HG03457 (cell line): ENCODE results near the gene NUBPL.
"Not testable (repeated sequence)": the region's sequence is repeated elsewhere in the genome, so short reads cannot be mapped to it uniquely, and the experiment has no call there.

Experiments
- ATAC-seq: cut with Tn5 transposase; IDR thresholded peaks from one replicate; pipeline ENCODE4 v1.9.1; 2021; ENCODE audit warnings: moderate number of reproducible peaks; ENCODE audit not compliant: unreplicated experiment

Gene NUBPL

DNA sequence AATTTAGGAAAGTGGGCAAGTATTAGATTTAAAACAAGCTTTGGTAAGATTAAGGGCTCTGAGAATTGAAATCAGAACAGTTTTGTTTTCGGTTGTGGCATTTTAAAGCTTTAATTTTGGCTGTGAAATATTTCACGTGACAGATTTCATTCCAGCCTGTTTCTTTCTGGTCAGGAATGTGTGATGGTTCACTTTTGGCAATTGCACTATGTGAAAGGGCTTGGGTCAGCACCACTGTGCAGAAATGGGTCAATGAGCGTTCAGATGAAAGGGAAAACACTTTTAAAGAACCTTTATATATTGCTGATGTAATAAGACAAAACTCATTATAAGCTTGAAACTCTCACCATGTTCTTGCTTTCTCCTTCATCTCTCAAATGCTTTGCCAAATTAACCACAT lies 17.1 kb downstream of the NUBPL start:
- no peak for ATAC-seq

DNA sequence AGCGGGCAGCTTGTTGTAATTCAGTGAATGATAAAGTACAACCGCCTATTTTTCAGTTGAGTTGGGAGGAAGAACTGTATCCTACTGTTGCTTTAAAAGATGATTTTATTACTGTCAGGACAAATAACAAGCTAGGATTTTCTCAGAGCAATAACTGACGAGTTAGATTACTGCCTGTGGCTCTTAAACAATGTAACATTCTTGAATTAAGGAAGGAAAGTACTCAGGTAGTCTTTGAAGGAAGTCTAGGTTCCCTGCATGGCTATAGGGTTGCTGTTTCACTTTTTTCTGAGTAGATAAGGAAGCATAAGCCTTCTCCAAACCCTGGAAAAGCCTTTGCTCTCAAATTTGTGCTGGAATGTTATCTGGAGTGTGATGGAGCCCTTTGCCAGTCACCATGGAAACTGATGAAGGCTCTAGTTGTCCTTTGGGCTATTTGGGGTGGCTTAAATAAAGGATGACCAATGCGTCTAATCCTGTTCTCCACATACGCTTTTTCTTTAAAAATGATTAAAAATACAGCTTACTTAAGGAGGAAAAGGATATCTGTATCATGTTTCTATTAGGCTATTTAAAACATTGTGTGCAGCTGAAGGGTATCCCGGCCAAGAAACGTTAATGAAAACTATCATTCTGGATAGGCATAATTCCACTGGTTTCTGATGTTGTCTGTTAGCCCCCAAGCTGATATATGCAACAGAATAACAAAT lies 17.7 kb downstream of the NUBPL start:
- no peak for ATAC-seq

DNA sequence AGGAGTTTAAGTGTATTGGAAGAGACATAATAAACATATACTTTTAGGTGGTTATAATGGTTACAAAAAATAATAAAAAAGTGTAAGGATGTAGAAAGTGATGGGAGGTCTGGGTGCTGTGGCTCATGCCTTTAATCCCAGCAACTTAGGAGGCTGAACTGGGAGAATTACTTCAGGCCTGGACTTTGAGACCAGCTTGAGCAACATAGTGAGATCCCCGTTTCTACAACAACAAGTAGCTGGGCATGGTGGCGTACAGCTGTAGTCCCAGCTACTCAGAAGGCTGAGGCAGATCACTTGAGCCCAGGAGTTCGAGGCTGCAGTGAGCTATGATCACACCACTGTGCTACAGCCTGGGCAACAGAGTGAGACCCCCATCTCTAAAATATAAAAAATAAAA lies 19.0 kb downstream of the NUBPL start:
- no peak for ATAC-seq

DNA sequence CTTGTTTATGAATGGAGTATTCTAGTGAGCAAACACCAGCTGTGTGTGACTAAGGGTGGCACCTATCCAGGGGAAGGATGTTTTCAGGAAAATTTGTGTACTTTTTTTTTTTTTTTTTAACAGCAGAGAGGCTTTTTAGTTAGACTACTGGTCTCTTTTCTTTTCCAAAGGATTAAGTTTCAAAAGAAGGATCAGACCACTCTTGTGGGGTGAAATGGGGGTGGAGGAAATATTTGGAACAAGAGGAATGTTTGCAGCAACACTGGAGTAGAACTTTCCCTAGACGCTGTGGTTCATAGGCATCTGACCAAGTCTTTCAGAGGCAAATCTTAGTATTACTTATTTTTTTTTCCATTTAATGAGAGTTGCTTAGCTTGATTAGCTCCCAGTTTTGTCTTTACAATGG lies 21.1 kb downstream of the NUBPL start:
- no peak for ATAC-seq

DNA sequence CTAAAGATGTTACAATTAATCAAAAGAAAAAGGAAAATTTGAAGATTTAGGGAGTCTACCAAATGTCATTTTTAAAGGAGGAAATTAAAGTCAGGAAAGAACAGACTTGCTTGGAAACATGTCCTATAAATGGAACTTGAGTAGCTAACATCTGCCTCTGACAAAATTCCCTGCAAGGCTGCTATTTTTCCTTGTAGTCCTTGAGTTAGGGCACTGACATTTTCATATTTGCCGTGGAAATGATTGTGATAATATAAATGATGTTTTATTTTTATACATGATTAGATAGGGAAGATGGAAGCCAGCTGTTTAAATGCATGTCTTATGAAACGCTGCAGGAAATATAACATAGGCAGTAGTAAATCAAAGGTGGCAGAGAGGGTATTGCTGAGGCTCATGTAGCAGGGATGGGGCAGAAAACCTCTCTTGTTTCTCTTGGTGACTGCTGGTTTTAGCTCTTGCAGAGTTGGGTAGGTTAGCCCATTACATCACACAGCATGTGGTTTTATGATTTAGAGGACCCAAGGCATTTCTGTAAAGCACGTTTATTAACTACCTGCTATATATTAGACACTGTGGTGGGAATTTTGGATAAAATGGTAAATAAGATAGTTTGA lies 21.7 kb downstream of the NUBPL start:
- ATAC-seq = no peak

DNA sequence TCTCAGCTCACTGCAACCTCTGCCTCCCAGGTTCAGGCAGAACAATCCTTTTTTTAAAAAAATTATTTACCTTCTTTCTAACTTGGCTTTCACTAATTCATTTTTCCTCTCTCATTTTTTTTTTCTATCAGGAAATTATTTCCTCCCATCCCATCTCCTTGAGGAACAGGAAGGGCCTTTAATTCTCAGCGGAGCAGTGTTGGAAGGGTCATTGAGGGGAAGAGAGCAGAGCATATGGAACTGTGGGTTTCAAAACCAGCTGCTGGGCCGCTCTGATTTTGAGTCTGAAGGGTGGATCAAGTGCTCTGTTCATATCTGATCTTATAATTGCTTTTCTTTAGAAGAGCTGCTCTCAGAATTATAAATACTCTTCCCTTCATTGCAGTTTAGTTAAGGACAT lies 29.0 kb downstream of the NUBPL start:
- ATAC-seq = no peak

DNA sequence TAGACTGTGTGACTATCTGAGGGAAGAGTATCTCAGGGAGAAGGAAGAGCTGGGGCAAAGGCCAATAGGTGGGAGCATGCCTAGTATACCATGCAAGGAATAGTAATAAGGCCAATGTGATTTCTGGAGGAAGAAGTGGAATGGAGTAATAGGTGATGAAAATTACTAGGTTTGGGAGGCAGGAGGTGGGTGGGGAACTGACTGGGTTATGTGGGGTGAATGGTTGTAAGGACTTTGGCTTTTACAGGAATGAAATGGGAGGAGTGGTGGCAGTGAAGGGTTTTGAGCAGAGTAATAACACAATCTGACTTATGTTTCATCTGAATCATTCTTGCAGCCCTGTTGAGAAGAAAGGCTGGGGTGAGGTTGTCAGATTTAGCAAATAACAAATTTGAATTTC lies 30.9 kb downstream of the NUBPL start:
- no peak for ATAC-seq

DNA sequence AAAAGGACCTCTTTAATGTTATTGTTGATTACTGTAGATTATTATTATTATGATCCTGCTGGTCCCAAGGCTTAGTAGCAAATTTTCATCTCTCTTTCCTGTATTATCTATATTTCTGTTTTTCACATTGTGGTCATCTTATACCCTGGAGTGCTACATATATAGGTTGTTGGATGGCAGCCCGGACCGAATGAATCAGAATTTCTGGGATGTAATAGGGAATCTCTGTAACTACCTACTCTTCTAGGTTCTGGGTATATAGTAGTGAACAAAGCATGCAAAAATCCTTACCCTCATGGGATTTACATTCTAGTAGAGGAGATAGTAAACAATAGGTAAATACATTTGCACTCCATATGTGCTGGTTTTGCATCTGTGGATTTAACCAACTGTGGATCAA lies 31.4 kb downstream of the NUBPL start:
- no peak for ATAC-seq

DNA sequence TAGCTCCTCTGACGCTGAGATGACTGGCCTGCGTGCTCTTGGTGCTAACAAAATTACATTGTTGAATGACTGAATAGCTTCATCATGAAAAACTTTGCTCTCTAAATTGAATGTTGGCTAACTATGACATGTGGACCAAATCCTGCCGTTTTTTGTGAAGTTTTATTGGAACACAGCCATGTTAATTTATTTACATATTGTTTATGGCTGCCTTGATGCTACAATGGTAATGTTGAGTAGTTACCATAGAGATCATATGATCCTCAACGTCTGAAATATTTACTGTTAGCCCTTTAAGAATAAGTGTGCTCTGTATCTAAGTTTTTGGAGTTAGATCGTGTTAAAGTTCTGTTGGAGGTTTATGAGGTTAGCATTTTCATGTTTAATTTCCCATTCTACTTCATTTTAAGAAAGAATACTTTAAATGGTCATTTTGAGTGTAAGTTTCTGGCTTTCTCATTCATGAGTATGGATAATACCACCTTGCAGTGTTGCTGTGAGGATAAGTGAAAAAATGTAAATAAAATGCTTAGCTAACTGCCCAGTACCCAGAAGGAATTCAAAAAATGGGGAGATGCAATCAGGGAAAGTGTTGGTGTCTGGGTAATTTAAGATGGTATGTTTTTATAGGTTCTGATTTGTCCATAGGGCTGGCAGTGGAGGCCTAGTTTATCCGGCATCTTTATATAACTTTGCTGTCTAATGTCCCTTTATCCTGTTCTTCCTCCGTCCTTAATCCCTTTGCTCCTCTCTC lies 35.3 kb downstream of the NUBPL start:
- no peak for ATAC-seq

DNA sequence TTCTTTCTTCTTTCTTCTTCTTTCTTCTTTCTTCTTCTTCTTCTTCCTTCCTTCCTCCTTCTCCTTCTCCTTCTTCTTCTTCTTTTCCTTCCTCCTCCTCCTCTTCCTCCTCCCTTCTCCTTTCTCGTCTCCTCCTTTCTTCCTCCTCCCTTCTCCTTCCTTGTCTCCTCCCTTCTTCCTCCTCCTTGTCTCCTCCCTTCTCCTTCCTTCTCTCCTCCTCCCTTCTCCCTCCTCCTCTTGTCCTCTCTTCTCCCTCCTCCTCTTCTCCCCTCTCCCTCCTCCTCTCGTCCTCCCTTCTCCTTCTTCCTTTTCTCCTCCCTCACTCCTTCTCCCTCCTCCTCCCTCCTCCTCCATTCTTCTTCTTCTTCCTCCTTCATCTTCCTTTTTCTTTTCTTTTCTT lies 44.5 kb downstream of the NUBPL start:
- ATAC-seq = no peak

DNA sequence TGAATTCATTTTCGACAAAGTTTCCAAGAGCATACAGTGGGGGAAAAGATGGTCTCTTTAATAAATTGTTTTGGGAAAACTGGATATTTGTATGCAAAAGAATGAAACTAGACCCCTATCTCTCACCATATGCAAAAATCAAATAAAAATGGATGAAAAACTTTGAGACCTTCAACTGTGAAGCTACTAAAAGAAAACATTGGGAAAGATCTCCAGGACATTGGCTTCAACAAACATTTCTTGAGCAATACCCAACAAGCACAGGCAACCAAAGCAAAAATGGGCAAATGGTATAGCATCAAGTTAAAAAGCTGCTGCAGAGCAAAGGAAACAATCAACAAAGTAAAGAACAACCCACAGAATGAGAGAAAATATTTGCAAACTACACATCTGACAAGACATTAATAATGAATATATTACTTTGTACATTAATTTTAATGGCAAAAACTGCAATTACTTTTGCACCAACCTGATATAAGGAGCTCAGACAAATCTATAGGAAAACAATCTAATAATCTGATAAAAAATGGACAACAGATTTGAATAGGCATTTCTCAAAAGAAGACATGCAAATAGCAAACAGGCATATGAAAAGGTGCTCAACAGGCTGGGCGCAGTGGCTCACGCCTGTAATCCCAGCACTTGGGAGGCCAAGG lies 50.7 kb downstream of the NUBPL start:
- no peak for ATAC-seq

DNA sequence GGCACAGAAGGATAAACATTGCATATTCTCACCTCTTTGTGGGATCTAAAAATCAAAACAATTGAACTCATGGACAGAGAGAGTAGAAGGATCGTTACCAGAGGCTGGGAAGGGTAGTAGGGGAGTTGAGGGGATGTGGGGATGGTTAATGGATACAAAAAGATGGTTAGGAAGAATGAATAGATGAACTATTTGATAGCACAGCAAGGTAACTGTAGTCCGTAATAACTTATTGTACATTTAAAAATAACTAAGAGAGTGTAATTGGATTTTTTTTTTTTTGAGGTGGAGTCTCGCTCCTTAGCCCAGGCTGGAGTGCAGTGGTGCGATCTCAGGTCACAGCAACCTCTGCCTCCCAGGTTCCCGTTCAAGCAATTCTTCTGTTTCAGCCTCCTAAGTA lies 52.0 kb downstream of the NUBPL start:
- no peak for ATAC-seq

DNA sequence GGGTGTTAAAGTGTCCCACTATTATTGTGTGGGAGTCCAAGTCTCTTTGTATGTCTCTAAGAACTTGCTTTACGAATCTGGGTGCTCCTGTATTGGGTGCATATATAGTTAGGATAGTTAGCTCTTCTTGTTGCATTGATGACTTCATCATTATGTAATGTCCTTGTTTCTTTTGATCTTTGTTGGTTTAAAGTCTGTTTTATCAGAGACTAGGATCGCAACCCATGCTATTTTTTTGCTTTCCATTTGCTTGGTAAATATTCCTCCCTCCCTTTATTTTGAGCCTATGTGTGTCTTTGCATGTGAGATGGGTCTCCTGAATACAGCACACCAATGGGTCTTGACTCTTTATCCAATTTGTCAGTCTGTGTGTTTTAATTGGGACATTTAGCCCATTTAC lies 57.7 kb downstream of the NUBPL start:
- ATAC-seq = not testable (repeated sequence)

DNA sequence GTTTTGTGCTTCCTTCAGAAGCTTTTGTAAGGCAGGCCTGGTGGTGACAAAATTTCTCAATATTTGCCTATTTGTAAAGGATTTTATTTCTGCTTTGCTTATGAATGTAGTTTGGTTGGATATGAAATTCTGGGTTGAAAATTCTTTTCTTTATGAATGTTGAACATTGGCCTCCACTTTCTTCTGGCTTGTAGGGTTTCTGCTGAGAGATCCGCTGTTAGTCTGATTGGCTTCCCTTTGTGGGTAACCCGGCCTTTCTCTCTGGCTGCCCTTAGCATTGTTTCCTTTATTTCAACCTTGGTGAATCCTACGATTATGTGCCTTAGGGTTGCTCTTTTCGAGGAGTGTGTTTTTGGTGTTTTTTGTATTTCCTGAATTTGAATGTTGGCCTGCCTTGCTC lies 58.2 kb downstream of the NUBPL start:
- ATAC-seq = no peak

DNA sequence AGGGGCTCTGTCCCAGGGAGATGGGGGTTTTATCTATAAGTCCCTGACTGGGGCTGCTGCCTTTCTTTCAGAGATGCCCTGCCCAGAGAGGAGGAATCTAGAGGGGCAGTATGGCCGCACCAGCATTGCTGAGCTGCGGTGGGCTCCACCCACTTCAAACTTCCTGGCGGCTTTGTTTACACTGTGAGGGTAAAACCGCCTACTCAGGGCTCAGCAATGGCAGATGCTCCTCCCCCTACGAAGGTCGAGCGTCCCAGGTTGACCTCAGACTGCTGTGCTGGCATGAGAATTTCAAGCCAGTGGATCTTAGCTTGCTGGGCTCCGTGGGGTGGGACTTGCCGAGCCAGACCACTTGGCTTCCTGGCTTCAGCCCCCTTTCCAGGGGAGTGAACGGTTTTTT lies 59.7 kb downstream of the NUBPL start:
- ATAC-seq = not testable (repeated sequence)

DNA sequence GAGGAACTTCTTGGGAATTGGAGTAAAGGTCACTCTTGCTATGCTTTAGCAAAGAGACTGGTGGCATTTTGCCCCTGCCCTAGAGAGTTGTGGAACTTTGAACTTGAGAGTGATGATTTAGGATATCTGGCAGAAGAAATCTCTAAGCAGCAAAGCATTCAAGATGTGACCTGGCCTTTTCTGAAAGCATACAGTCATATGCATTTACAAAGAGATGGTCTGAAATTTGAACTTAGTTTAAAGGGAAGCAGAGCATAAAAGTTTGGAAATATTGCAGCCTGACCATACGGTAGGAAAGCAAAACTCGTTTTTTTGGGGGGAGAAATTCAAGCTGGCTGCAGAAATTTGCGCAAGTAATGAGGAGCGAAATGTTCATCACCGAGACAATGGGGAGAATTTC lies 60.9 kb downstream of the NUBPL start:
- ATAC-seq = no peak

DNA sequence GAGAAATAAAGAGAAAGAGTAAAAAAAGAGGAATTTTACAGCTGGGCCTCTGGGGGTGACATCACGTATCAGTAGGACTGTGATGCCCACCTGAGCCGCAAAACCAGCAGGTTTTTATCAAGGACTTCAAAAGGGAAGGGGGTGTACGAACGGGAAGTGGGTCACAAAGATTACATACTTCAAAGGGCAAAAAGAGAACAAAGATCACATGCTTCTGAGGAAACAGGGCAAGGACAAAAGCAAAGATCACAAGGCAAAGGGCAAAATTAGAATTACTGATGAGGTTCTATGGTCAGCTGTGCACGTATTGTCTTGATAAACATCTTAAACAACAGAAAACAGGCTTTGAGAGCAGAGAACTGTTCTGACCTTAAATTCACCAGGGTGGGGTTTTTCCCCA lies 91.7 kb downstream of the NUBPL start:
- ATAC-seq = not testable (repeated sequence)

DNA sequence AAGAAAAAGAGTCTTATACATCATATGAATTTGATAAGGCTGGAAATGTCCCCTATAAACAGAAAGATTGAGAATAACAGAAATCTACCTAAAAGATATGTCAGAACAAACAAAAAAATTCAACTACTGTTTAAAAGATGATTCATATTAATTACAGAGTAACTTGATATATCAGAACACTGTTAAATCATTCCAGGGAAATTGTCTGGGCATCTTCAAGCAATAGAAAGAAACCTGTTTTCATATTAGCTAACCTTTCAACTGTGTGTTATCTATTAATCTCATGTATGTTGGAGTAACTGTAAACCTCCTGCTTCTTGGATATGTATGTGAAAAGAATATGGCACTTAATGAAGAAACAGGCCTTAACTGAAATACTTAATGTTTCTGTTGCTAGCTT lies 96.7 kb downstream of the NUBPL start:
- no peak for ATAC-seq

DNA sequence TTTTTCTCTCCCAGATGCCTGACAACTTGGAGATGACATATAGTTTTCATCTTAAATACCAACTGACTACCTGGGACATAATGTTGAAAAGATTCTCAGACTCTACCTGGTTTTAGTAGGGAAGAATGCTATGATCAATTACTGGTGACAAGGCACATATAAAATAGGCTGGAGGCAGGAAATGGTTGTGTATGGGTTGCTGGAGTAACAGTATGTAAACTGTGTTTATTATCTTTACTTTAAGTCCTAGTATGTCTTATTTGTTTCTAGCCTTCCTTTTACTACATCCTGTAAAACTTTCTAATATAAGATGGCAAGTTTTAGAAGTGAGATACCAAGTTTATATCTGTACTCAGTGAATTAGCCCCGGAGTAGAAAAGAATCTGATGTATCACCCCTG lies 98.1 kb downstream of the NUBPL start:
- no peak for ATAC-seq

DNA sequence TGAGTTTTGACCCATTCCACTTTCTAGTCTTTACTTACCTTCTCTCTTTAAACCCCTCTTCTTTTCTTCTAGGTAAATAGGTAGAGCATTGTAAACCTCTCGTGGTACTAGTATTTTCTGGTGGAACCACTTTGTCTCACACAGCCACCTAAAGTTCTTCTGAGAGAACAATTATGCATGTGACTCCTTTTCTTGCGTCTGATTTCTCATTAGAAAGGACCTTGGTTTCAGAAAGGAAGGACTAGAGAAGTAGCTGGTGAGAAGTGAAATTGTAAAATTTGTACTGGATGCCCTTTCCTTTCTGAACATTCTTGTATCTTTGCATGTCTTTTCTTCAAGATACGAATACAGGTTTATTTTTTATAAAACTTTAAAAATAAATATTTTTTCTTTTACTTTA lies 99.0 kb downstream of the NUBPL start:
- no peak for ATAC-seq

DNA sequence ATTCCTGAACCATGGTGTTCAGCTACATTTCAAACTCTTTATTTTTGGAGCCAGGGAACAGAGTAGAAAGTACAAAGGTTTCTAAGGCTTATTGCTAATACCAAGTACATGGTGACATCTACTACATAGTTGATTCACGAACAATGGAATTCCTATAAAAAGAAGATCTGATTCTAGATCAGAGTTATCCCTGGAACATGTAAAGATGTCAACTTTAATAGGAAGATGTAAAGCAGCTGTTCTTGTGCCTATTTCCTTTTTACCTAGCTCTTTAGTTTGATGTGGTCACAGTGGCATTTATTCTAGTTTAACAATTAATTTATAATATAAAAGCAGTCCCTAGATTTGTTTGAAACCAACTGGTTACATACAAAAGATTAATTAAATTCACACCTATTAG lies 99.5 kb downstream of the NUBPL start:
- no peak for ATAC-seq

DNA sequence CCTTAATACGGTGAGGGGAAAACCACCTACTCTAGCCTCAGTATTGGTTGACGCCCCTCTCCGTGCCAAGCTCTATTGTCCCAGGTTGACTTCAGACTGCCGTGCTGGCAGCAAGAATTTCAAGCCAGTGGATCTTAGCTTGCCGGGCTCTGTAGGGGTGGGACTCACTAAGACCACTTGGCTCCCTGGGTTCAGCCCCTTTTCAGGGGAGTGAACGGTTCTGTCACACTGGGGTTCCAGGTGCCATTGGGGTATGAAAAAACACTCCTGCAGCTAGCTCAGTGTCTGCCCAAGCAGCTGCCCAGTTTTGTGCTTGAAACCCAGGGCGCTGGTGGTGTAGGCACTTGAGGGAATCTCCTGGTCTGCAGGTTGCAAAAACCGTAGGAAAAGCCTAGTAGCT lies 107.1 kb downstream of the NUBPL start:
- no peak for ATAC-seq
